B cell (primary cell): ENCODE measurements around the gene NME9. TPM values are rescaled to one million over a fixed set of nuclear protein-coding genes. Genes with fewer than 3 reads are reported as not detected.

Source experiments
- ATAC-seq: fragments of 200-7000 bp; cut with Tn5 transposase; one replicate; pipeline ENCODE4 v1.10.0; 2021; ENCODE audit warnings: low read depth, mild to moderate bottlenecking, moderate number of reproducible peaks, moderate library complexity
- CTCF ChIA-PET: fragments of 350-600 bp; sonication (Branson Sonifier 250); formaldehyde crosslinking; loops from one replicate; lab custom pipeline; 2021; ENCODE audit warnings: antibody characterized with exemption, inconsistent platforms; lab: Charles Lee
- POLR2A ChIA-PET: fragments of 350-600 bp; sonication (Branson Sonifier 250); formaldehyde crosslinking; loops from one replicate; lab custom pipeline; 2021; ENCODE audit warnings: antibody characterized with exemption; lab: Charles Lee
- DNase-seq: peaks from one replicate; pipeline ENCODE4 v3.0.0; 2013
- H2AFZ ChIP-seq: 2 replicates; pipeline ENCODE4 v1.6.1; 2012; ENCODE audit warnings: mild to moderate bottlenecking, low read depth, low read length; ENCODE audit not compliant: insufficient read depth, poor library complexity, severe bottlenecking
- H3K27ac ChIP-seq, 2 donors: 1 replicate in 1 of 2; 2 replicates in 1 of 2; pipeline ENCODE4 v1.5.1; 2012 to 2013; ENCODE audit warnings: low read length in 2 of 2, mild to moderate bottlenecking in 2 of 2, moderate library complexity in 1 of 2
- H3K27me3 ChIP-seq, 4 experiments: fragments of 200-600 bp in 1 of 4; sonication (generic) in 1 of 4; replicated peaks in 1 of 4; 1 replicate in 2 of 4; 2 replicates in 2 of 4; pipeline versions ENCODE4 v1.6.1 to v1.7.0; 2013 to 2016; ENCODE audit warnings: low read length in 3 of 4, mild to moderate bottlenecking in 2 of 4, mixed read lengths in 1 of 4, moderate library complexity in 1 of 4; ENCODE audit not compliant: insufficient read depth in 4 of 4, control insufficient read depth in 3 of 4; ENCODE audit errors: control extremely low read depth in 1 of 4
- H3K36me3 ChIP-seq, 2 experiments: replicated peaks in 1 of 2; 1 replicate in 1 of 2; 2 replicates in 1 of 2; pipeline versions ENCODE4 v1.6.1 to v1.7.1; 2013; ENCODE audit warnings: low read length in 1 of 2; ENCODE audit not compliant: insufficient read depth in 2 of 2, control insufficient read depth in 1 of 2; ENCODE audit errors: control extremely low read depth in 1 of 2, extremely low read depth in 1 of 2
- H3K4me1 ChIP-seq, 2 donors: fragments of 200-600 bp in 1 of 2; sonication (generic) in 1 of 2; 1 replicate in 1 of 2; 2 replicates in 1 of 2; pipeline versions ENCODE4 v1.5.1 to v1.6.1; 2013 to 2017; ENCODE audit warnings: low read length in 2 of 2; ENCODE audit not compliant: control insufficient read depth in 2 of 2, insufficient read depth in 2 of 2
- H3K4me2 ChIP-seq: replicated peaks from 2 replicates; pipeline ENCODE3; 2012; ENCODE audit warnings: mild to moderate bottlenecking, low read depth, low read length; ENCODE audit not compliant: poor library complexity, severe bottlenecking
- H3K4me3 ChIP-seq, 5 experiments: fragments of 200-600 bp in 1 of 5; sonication (generic) in 1 of 5; 1 replicate in 3 of 5; 2 replicates in 2 of 5; pipeline versions ENCODE4 v1.5.1 to v1.7.0; 2011 to 2016; ENCODE audit warnings: low read length in 4 of 5, mild to moderate bottlenecking in 4 of 5, low read depth in 2 of 5, control low read depth in 1 of 5, moderate library complexity in 1 of 5; ENCODE audit not compliant: insufficient read depth in 1 of 5; ENCODE audit errors: control extremely low read depth in 1 of 5, extremely low read depth in 1 of 5
- H3K79me2 ChIP-seq: fragments of 200-600 bp; sonication (generic); one replicate; pipeline ENCODE4 v1.6.0; 2016; ENCODE audit warnings: low read length; ENCODE audit not compliant: control insufficient read depth, insufficient read depth
- H3K9ac ChIP-seq: fragments of 200-600 bp; sonication (generic); 2 replicates; pipeline ENCODE4 v1.6.1; 2017; ENCODE audit warnings: mild to moderate bottlenecking, low read length, moderate library complexity
- H3K9me3 ChIP-seq, 3 donors: one replicate each; pipeline versions ENCODE4 v1.6.1 to v1.7.1; 2013; ENCODE audit warnings: low read length in 2 of 3; ENCODE audit not compliant: control insufficient read depth in 2 of 3, insufficient read depth in 1 of 3; ENCODE audit errors: control extremely low read depth in 1 of 3
- H4K20me1 ChIP-seq: 2 replicates; pipeline ENCODE4 v1.6.0; 2012; ENCODE audit warnings: mild to moderate bottlenecking, low read length; ENCODE audit not compliant: insufficient read depth, control insufficient read depth, poor library complexity, severe bottlenecking
- H3K27ac Mint-ChIP-seq: one replicate; pipeline ENCODE4 v1.8.0; 2021; ENCODE audit warnings: mixed read lengths
- H3K27me3 Mint-ChIP-seq: one replicate; pipeline ENCODE4 v1.8.0; 2021; ENCODE audit warnings: mixed read lengths
- H3K4me1 Mint-ChIP-seq: one replicate; pipeline ENCODE4 v1.8.0; 2021; ENCODE audit warnings: mixed read lengths
- H3K4me3 Mint-ChIP-seq: one replicate; pipeline ENCODE4 v1.8.0; 2021; ENCODE audit warnings: mixed read lengths
- H3K9me3 Mint-ChIP-seq: one replicate; pipeline ENCODE4 v1.8.0; 2022; ENCODE audit warnings: mixed read lengths; ENCODE audit not compliant: insufficient read depth
- CTCF ChIP-seq: fragments of 200-600 bp; IDR thresholded peaks from one replicate; pipeline ENCODE4 v1.8.0; 2022; ENCODE audit warnings: antibody characterized with exemption, mild to moderate bottlenecking
- EZH2 ChIP-seq: IDR thresholded peaks from 2 replicates; pipeline ENCODE4 v1.6.1; 2012; ENCODE audit warnings: borderline replicate concordance, low read depth, mild to moderate bottlenecking, moderate library complexity, low read length; ENCODE audit not compliant: insufficient read depth, poor library complexity, severe bottlenecking
- WGBS: methylation state at CpG from one replicate; pipeline ENCODE4 v1.1.5; 2013; ENCODE audit warnings: missing lambda C conversion rate; ENCODE audit not compliant: insufficient coverage; 5-methylcytosine and 5-hydroxymethylcytosine counted together
- intact Hi-C: fragments of 100-400 bp; cut with micrococcal nuclease; formaldehyde crosslinking; loops from one replicate; pipeline ENCODE4 v1.10.0; 2022
- polyA plus RNA-seq: library from polyadenylated mRNA; depleted of rRNA; stranded (reverse); fragments of >200 nt; gene quantifications from 2 replicates; pipeline ENCODE4 v1.2.3, GENCODE V29; 2012
- total RNA-seq, 2 donors: library from RNA; stranded (reverse); fragments of 120-200 nt in 1 of 2; gene quantifications; 1 replicate in 1 of 2; 2 replicates in 1 of 2; pipeline versions ENCODE4 v1.2.3 to v1.2.4, GENCODE V29; 2013 to 2022

The NME9 gene
- total and polyA plus RNA-seq, 2 donors (not counting 1 experiment from before 2014, with no cell fraction given): not detected

DNA sequence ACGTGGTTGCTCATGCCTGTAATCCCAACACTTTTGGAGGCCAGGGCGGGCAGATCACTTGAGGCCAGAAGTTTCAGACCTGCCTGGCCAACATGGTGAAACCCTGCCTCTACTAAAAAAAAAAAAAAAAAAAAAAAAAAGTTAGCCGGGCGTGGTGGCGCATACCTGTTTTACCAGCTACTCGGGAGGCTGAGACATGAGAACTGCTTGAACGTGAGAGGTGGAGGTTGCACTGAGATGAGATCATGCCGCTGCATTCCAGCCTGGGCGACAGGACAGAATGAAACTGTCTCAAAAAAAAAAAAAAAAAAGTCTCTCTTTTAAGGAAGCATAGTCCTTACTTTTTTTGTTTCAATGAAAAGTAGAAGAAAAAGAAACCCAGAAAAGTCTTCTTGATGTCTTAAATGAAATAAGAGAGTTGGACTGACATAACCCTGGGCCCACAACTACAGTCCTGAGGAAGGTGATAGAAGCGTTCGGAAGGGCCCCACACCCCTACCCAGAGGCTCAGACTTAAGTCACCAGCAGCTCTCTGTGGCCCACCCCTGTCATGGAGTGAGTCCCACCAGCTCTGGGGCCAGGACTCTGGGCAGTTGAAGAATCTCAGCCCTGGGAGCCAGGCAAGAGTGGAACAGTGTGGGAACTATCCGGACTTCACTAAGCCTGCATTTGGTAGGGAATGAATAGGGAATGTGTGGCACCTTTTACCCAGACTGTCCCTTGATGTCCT is 2.6 kb downstream of the NME9 start:
- Mint-ChIP-seq H3K4me1 (peaks cover 13% of the 10 kb centered on the region), H3K27me3 (peaks cover 45% of the 10 kb centered on the region), H3K9me3 (no peaks in the 10 kb centered on the region), H3K27ac (no peak overlapping the region), H3K4me3 (no peak overlapping the region)
- no peaks in the 10 kb centered on the region for H3K9me3 ChIP-seq
- H3K79me2 ChIP-seq: no peaks in the 10 kb centered on the region
- TF ChIP-seq CTCF: no peak
- no peak for TF ChIP-seq EZH2
- POLR2A ChIA-PET: no interaction called here
- DNase-seq (no peak), ATAC-seq (no peak)
- intact Hi-C loops: loop anchor here (10.0 kb wide), 1 partner anchor 142 kb away; the partner anchor contains the start of gene ARMC8
- H3K4me2 ChIP-seq: no peak overlapping the region
- no peaks in the 10 kb centered on the region for H3K36me3 ChIP-seq
- H3K27me3 ChIP-seq: peaks cover 0 to 30% (median 13%) of the 10 kb centered on the region in 4 experiments
- CTCF ChIA-PET: interaction anchor here (0.6 to 0.8 kb wide), 2 partner anchors 132 to 313 kb away, joined by 3 read pairs; no protein-coding TSS in a partner anchor
- no peak overlapping the region for H3K9ac ChIP-seq
- H3K27ac ChIP-seq: no peak overlapping the region
- peaks cover 7 to 18% of the 10 kb centered on the region in 2 donors for H3K4me1 ChIP-seq
- no peak overlapping the region for H2AFZ ChIP-seq
- no peak overlapping the region for H3K4me3 ChIP-seq
- H4K20me1 ChIP-seq: no peaks in the 10 kb centered on the region
- WGBS: 100% methylated on average over 4 of the region's 12 CpGs

DNA sequence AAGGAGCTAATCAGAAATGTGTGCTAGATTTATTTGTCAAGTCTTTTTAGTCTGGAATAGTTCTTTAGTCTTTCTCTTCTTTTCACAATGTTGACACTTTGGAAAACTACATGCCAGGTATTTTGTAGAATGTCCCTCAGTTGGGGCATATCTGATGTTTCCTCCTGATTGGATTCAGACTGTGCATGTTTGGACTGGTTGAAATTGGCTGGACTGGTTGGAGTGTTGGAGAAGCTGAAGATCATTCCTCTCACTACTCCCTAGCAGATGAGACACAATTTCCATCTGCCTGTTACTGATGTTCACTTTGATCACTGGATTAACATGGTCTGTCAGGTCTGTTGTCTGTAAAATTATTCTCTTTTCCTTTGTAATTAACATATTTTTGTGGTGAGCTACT is 3.7 kb downstream of the NME9 start:
- intact Hi-C loops: loop anchor here (10.0 kb wide), 1 partner anchor 141 kb away; the partner anchor contains the start of gene ARMC8
- POLR2A ChIA-PET: no interaction called here
- no peak for TF ChIP-seq EZH2
- no peak for TF ChIP-seq CTCF

More for the DNA sequence above, 3.7 kb downstream of the NME9 start:
- Histone ChIP-seq H3K27ac (no peak overlapping the region), H3K9ac (no peak overlapping the region), H3K9me3 (no peaks in the 10 kb centered on the region), H3K4me1 (peaks cover 7 to 18% of the 10 kb centered on the region in 2 donors), H3K27me3 (peaks cover 0 to 30% (median 13%) of the 10 kb centered on the region in 4 experiments), H3K79me2 (no peaks in the 10 kb centered on the region), H3K4me2 (no peak overlapping the region), H4K20me1 (no peaks in the 10 kb centered on the region), H2AFZ (no peak overlapping the region), H3K4me3 (no peak overlapping the region), H3K36me3 (no peaks in the 10 kb centered on the region)
- peaks cover 52% of the 10 kb centered on the region for H3K27me3 Mint-ChIP-seq
- CTCF ChIA-PET: no interaction called here
- H3K4me3 Mint-ChIP-seq: no peak overlapping the region
- DNase-seq (no peak), ATAC-seq (no peak)
- peaks cover 13% of the 10 kb centered on the region for H3K4me1 Mint-ChIP-seq
- no peak overlapping the region for H3K27ac Mint-ChIP-seq
- no peaks in the 10 kb centered on the region for H3K9me3 Mint-ChIP-seq
